AG09309 (cell line): ENCODE data around the gene RABGAP1L.
"Not testable (repeated sequence)": the region's sequence is repeated elsewhere in the genome, so short reads cannot be mapped to it uniquely, and the experiment has no call there.

ENCODE experiments used
- DNase-seq: peaks from one replicate; pipeline ENCODE4 v3.0.0-alpha.2; 2010; ENCODE audit warnings: low read depth
- H3K4me3 ChIP-seq: 2 replicates; pipeline ENCODE4 v1.5.1; 2011; ENCODE audit warnings: mild to moderate bottlenecking, low read depth, low read length, moderate library complexity; ENCODE audit not compliant: control insufficient read depth
- CTCF ChIP-seq: IDR thresholded peaks from 2 replicates; pipeline ENCODE4 v1.5.1; 2011; ENCODE audit warnings: mild to moderate bottlenecking, low read depth, low read length, inconsistent platforms; ENCODE audit not compliant: insufficient read depth, control insufficient read depth; ENCODE audit errors: missing control alignments

RABGAP1L gene

GRCh38 chr1:174815474-174815908, 656.2 kb downstream of the RABGAP1L start:
- no peak for TF ChIP-seq CTCF
- DNase-seq = no peak
- H3K4me3 ChIP-seq = no peak overlapping the region

- not testable (repeated sequence) for H3K4me3 ChIP-seq, DNase-seq
Measured at GRCh38 chr1:174816621-174817020, 657.3 kb downstream of the RABGAP1L start.

- no peak for TF ChIP-seq CTCF
- DNase-seq = no peak
Measured at GRCh38 chr1:174818014-174818616, 658.8 kb downstream of the RABGAP1L start.

GRCh38 chr1:174818951-174819350, 659.6 kb downstream of the RABGAP1L start:
- no peak for DNase-seq
- TF ChIP-seq CTCF = no peak
- H3K4me3 ChIP-seq = no peak overlapping the region

More at GRCh38 chr1:174818014-174818616, 658.8 kb downstream of the RABGAP1L start:
- no peak overlapping the region for H3K4me3 ChIP-seq

- DNase-seq = no peak
- no peak for TF ChIP-seq CTCF
- H3K4me3 ChIP-seq = no peak overlapping the region
Measured at GRCh38 chr1:174819596-174819995, 660.3 kb downstream of the RABGAP1L start.

GRCh38 chr1:174825127-174825526, 665.8 kb downstream of the RABGAP1L start:
- no peak for TF ChIP-seq CTCF
- DNase-seq = no peak
- H3K4me3 ChIP-seq = no peak overlapping the region

- H3K4me3 ChIP-seq = no peak overlapping the region
- TF ChIP-seq CTCF = no peak
- no peak for DNase-seq
Measured at GRCh38 chr1:174825806-174826205, 666.5 kb downstream of the RABGAP1L start.
